ENCODE results near the gene LEMD3.

Gene LEMD3

GRCh38 chr12:65257986-65258385 lies 88.6 kb downstream of the LEMD3 start:
- H3K4me3 ChIP-seq (replicated peaks; ENCODE audit: low read depth, low read length), result no peak overlapping the region
- no peak for DNase-seq (ENCODE audit: low read depth)
- TF ChIP-seq, protein P1, sequence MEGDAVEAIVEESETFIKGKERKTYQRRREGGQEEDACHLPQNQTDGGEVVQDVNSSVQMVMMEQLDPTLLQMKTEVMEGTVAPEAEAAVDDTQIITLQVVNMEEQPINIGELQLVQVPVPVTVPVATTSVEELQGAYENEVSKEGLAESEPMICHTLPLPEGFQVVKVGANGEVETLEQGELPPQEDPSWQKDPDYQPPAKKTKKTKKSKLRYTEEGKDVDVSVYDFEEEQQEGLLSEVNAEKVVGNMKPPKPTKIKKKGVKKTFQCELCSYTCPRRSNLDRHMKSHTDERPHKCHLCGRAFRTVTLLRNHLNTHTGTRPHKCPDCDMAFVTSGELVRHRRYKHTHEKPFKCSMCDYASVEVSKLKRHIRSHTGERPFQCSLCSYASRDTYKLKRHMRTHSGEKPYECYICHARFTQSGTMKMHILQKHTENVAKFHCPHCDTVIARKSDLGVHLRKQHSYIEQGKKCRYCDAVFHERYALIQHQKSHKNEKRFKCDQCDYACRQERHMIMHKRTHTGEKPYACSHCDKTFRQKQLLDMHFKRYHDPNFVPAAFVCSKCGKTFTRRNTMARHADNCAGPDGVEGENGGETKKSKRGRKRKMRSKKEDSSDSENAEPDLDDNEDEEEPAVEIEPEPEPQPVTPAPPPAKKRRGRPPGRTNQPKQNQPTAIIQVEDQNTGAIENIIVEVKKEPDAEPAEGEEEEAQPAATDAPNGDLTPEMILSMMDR (IDR thresholded peaks at IDR 0.05; ENCODE audit: low read length, missing control alignments), result no peak

DNA sequence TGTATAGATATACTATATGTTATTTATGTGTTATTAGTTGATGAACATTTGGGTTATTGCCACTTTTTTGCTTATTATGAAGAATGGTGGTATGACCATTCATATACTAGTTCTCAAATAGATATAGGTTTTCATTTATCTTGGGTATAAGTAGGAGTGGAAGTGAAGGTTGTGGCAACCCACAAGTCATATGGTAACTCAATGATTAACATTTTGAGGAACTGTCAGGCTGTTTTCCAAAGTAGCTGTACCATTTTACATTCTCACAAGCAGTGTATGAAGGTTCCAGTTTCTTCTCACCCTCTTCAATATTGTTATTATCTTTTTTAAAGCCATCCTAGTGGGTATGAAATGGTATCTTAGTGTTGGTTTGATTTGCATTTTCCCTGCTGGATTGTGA lies 90.1 kb downstream of the LEMD3 start:
- TF ChIP-seq, protein P1 (IDR thresholded peaks at IDR 0.05; ENCODE audit: low read length, missing control alignments), result no peak
- H3K4me3 ChIP-seq (replicated peaks; ENCODE audit: low read depth, low read length), result no peak overlapping the region
- DNase-seq (ENCODE audit: low read depth), result no peak

DNA sequence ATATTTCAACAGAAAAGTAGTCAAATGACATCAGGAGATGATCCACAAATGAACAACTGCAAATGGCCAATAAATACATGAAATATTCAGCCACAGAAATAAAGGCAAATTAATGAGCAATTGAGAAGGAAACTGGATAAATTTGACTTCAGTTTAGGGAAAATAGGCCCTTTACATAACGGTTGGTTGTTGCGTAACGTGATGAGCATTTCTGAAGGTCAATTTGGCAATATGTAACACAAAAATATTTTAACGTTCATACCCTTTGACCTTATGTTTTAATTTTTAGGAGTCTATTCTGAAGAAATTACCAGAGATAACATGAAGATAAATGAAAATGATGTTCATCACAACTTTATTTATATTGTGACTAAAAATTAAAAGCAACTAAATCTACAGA lies 94.4 kb downstream of the LEMD3 start:
- no peak for DNase-seq (ENCODE audit: low read depth)
- no peak overlapping the region for H3K4me3 ChIP-seq (replicated peaks; ENCODE audit: low read depth, low read length)
- TF ChIP-seq, protein P1 (IDR thresholded peaks at IDR 0.05; ENCODE audit: low read length, missing control alignments), result no peak

DNA sequence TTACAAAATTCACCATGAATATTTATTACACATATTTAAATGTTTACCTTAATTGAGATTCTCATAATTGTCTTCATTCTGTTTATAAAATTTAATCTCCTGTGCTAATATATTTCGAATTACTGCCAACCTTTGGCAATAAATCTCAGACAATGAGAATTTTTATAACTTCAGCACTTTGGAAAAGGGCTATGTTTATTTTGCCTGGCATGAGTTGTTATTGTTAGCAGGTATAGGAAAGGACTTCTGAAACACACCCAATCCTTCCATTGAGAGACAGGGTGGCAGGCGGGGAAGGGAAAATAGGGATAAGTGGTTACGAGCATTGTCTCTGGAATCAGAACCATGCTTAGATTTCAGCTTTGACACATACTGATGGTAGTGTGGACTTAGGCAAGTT lies 97.0 kb downstream of the LEMD3 start:
- H3K4me3 ChIP-seq (replicated peaks; ENCODE audit: low read depth, low read length), result no peak overlapping the region
- DNase-seq (ENCODE audit: low read depth), result no peak
- TF ChIP-seq, protein P1 (IDR thresholded peaks at IDR 0.05; ENCODE audit: low read length, missing control alignments), result no peak

- DNase-seq (ENCODE audit: low read depth), result peak; percentile 36
- no peak overlapping the region for H3K4me3 ChIP-seq (replicated peaks; ENCODE audit: low read depth, low read length)
- TF ChIP-seq, protein P1 (IDR thresholded peaks at IDR 0.05; ENCODE audit: low read length, missing control alignments), result no peak
These were observed 100.2 kb downstream of the LEMD3 start for GRCh38 chr12:65269603-65270002.

- DNase-seq (ENCODE audit: low read depth), result no peak
- H3K4me3 ChIP-seq (replicated peaks; ENCODE audit: low read depth, low read length), result no peak overlapping the region
- TF ChIP-seq, protein P1 (IDR thresholded peaks at IDR 0.05; ENCODE audit: low read length, missing control alignments), result no peak
These were observed 105.4 kb downstream of the LEMD3 start for GRCh38 chr12:65274602-65275272.

DNA sequence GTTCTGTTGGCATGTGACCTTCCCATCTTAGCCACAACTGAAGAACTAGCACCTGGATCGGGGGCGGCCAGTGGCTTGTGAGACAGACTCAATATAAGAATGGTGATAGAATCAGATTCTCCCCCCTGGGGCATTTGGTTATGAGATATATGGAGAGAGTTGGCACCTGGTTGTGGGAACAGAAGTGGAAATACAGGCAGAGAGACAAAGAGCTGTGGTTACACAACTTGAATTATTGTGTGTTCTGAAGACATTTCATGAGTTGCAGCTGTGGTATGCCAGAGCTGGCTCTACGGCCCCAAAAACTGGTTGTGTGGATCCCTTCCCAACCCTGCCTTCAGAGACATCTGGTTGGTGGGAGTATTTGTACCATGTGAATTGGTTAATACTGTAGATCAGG lies 106.2 kb downstream of the LEMD3 start:
- TF ChIP-seq, protein P1 (IDR thresholded peaks at IDR 0.05; ENCODE audit: low read length, missing control alignments), result no peak
- H3K4me3 ChIP-seq (replicated peaks; ENCODE audit: low read depth, low read length), result no peak overlapping the region
- no peak for DNase-seq (ENCODE audit: low read depth)

All from fibroblast of pulmonary artery (primary cell).